Measurements from ENCODE around the gene TSFM.

Gene TSFM

DNA sequence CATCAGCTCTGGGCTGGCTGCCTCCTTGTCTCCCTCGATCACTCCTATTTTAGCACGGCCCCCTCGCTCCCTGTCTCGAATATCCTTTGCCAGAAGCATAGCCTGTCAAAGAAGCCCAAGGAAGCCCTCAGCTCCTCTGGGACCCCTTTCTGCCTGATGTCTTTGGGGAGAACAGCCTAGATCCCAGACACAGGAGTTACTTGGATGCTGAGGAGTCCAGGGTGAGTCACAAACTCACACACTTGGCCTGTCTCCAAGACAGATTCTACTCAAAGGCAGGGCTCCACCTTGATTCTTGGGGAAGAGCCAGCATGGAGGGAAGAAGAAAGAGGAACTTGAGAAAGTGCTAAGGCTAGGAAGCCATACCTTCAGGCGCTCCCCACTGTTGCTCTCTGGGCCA is 27.9 kb downstream of the TSFM start:
- peaks cover 11% of the 10 kb centered on the region for H3K79me2 ChIP-seq
- H3K9ac ChIP-seq = no peak overlapping the region
- no peaks in the 10 kb centered on the region for H3K9me3 ChIP-seq (ENCODE audit: control insufficient read depth, low read length)
- TF ChIP-seq, protein P1, sequence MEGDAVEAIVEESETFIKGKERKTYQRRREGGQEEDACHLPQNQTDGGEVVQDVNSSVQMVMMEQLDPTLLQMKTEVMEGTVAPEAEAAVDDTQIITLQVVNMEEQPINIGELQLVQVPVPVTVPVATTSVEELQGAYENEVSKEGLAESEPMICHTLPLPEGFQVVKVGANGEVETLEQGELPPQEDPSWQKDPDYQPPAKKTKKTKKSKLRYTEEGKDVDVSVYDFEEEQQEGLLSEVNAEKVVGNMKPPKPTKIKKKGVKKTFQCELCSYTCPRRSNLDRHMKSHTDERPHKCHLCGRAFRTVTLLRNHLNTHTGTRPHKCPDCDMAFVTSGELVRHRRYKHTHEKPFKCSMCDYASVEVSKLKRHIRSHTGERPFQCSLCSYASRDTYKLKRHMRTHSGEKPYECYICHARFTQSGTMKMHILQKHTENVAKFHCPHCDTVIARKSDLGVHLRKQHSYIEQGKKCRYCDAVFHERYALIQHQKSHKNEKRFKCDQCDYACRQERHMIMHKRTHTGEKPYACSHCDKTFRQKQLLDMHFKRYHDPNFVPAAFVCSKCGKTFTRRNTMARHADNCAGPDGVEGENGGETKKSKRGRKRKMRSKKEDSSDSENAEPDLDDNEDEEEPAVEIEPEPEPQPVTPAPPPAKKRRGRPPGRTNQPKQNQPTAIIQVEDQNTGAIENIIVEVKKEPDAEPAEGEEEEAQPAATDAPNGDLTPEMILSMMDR (IDR thresholded peaks at IDR 0.05) = no peak
- H3K27ac ChIP-seq = no peak overlapping the region
- H3K27me3 ChIP-seq (ENCODE audit: control insufficient read depth, insufficient read depth, low read length) = no peaks in the 10 kb centered on the region
- no peak overlapping the region for H3K4me2 ChIP-seq (ENCODE audit: low read length)
- no peak overlapping the region for H2AFZ ChIP-seq
- no peak overlapping the region for H3K4me3 ChIP-seq (ENCODE audit: low read depth, low read length)
- no peaks in the 10 kb centered on the region for H3K36me3 ChIP-seq (ENCODE audit: control insufficient read depth, insufficient read depth, low read length)
- H3K4me1 ChIP-seq = peaks cover 7% of the 10 kb centered on the region

DNA sequence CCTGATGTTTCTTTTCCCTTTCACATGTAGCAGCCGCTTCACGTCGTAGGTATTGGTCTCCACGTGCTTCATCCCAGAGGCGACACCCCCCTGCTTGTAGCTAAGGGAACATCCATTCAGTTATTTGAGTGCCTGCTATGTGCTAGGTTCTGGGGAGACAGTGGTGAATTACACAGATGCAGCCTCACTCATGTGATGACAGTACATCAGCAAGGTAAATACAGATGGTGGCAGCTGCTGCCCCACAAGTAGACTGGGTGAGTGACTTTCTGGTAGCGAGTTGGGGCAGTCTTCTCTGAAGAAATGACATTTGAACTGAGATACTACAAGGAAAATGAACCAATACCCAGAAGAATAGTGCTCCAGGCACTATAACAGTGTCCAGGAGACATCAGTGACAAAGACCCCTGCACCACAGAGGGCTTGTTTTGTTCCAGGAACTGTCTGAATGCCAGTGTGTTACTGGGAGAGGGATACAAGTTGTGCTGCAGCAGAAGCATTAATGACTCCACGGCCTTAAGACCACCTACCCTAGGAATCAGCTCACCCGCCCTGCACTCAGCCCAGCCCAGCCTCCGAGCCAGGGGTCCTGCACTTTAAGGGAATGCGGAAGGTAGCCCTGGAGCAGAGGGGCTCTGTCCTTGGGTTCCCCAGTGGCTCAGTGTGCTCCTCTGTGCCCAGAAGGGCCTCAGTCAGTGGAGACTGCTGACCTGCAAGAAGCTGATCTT is 28.6 kb downstream of the TSFM start:
- Histone ChIP-seq H3K4me2 (ENCODE audit: low read length) (no peak overlapping the region), H3K27me3 (ENCODE audit: control insufficient read depth, insufficient read depth, low read length) (no peaks in the 10 kb centered on the region), H3K79me2 (peaks cover 13% of the 10 kb centered on the region), H3K9ac (no peak overlapping the region), H3K4me3 (ENCODE audit: low read depth, low read length) (no peak overlapping the region), H2AFZ (no peak overlapping the region), H3K36me3 (ENCODE audit: control insufficient read depth, insufficient read depth, low read length) (no peaks in the 10 kb centered on the region), H3K4me1 (peaks cover 13% of the 10 kb centered on the region), H3K9me3 (ENCODE audit: control insufficient read depth, low read length) (no peaks in the 10 kb centered on the region), H3K27ac (no peak overlapping the region)
- TF ChIP-seq, protein P1 (IDR thresholded peaks at IDR 0.05) = no peak

DNA sequence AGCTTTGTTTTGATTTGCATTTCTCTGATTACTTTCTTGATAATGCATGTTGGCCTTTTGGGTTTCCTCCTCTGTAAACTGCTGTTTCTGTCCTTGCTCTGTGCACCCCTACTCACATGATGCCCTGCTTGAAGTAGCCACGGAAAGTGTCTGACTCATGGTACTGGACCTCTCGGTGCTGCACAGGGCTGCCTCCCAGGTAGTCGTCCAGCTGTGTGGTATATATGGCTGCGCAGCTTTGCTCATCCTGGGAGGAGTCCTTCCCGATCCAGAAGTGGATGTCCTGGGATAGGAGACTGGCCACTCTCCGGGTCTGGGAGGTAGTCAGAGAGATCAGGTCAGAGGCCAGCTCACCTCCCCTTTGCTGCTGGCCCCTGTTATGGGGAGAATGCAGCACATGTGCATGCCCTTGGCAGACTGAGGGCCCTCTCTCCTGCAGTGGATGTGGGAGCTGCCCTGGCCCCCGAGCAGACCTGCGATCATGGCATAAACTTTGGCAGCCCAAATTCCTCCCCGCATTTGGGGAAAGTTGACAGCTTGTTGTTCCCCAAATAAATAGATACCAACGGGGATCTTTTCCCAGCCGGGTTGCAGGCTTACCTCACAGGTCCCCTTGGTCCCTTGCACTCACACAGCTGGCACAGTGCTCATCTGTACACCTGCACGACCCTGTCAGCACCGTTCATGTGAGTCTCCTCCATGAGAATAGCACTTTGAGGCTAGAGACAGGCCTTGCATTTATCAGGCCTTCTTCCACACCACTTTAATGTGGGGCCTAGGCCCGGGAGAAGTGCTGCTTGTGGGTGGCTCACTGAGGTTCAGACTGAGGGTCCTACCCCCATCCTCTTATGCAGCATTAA is 30.8 kb downstream of the TSFM start:
- no peak overlapping the region for H3K27ac ChIP-seq
- peaks cover 13% of the 10 kb centered on the region for H3K79me2 ChIP-seq
- TF ChIP-seq, protein P1 (IDR thresholded peaks at IDR 0.05) = no peak
- no peaks in the 10 kb centered on the region for H3K9me3 ChIP-seq (ENCODE audit: control insufficient read depth, low read length)
- H3K4me2 ChIP-seq (ENCODE audit: low read length) = no peak overlapping the region
- no peak overlapping the region for H3K9ac ChIP-seq
- H3K27me3 ChIP-seq (ENCODE audit: control insufficient read depth, insufficient read depth, low read length) = no peaks in the 10 kb centered on the region
- H3K36me3 ChIP-seq (ENCODE audit: control insufficient read depth, insufficient read depth, low read length) = no peaks in the 10 kb centered on the region
- H3K4me1 ChIP-seq = peaks cover 14% of the 10 kb centered on the region
- H3K4me3 ChIP-seq (ENCODE audit: low read depth, low read length) = no peak overlapping the region
- H2AFZ ChIP-seq = no peak overlapping the region

DNA sequence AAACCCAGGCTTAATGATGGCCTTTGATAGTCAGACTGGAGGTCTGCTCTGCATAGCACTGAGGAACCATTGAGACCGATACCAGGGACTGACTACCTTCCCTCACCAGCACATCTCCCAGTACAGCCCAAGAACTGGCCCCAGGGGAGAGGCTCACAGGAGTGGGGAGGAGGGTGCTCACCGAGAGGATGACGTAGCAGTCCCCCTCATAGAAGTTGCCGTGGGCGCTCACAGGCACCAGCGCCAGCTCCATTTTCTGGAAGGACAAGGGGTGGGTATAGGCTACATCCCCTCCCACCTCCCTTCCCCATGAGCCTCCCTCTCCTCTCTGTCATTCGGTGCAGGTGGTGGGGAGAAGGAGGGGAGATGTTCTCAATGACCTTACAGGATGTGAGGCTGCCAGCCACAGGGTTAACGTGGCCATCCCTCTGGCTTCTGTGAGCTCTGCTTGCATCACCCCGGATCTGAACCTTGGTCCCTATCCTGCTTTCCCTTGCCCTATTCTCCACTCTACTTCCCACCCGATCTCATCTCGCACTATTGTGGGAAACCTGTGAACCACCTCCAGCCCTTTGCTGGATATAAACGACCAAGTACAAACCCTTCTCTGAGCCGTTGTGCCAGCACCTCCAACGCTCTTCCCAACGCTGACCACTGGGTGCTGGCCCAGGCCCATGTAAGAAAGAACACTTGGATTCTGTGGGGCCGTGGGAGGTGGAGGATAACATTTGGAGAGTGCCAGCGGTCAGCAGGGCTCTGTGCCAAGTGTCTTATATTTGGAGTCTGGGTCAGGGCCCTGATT is 31.6 kb downstream of the TSFM start:
- Histone ChIP-seq H3K9ac (no peak overlapping the region), H3K36me3 (ENCODE audit: control insufficient read depth, insufficient read depth, low read length) (no peaks in the 10 kb centered on the region), H3K4me2 (ENCODE audit: low read length) (no peak overlapping the region), H3K4me3 (ENCODE audit: low read depth, low read length) (no peak overlapping the region), H3K79me2 (peaks cover 9% of the 10 kb centered on the region), H3K4me1 (peaks cover 14% of the 10 kb centered on the region), H3K9me3 (ENCODE audit: control insufficient read depth, low read length) (no peaks in the 10 kb centered on the region), H2AFZ (no peak overlapping the region), H3K27me3 (ENCODE audit: control insufficient read depth, insufficient read depth, low read length) (no peaks in the 10 kb centered on the region), H3K27ac (no peak overlapping the region)
- TF ChIP-seq, protein P1 (IDR thresholded peaks at IDR 0.05) = no peak

Measured in parathyroid adenoma (tissue), 2 donors.